ENCODE data around the gene FAM210B.
"Not testable (repeated sequence)": the region's sequence is repeated elsewhere in the genome, so short reads cannot be mapped to it uniquely, and the experiment has no call there.

- not testable (repeated sequence) for TF ChIP-seq POLR2A (IDR thresholded peaks at IDR 0.05; ENCODE audit: low read length); GATA1 (IDR thresholded peaks at IDR 0.05; ENCODE audit: low read depth, low read length)
Measured at GRCh38 chr20:56336709-56337108, 22.1 kb upstream of the FAM210B start.

Measured in erythroblast (primary cell).